ENCODE results near the gene CSMD2. TPM values are rescaled to one million over a fixed set of nuclear protein-coding genes. Genes with fewer than 3 reads are reported as not detected.

Gene CSMD2
- total and polyA plus RNA-seq, 2 of the 8 experiments (the other 6 are each of a cell fraction or from before 2014, with no cell fraction given), result 7.0 to 14.7 TPM

DNA sequence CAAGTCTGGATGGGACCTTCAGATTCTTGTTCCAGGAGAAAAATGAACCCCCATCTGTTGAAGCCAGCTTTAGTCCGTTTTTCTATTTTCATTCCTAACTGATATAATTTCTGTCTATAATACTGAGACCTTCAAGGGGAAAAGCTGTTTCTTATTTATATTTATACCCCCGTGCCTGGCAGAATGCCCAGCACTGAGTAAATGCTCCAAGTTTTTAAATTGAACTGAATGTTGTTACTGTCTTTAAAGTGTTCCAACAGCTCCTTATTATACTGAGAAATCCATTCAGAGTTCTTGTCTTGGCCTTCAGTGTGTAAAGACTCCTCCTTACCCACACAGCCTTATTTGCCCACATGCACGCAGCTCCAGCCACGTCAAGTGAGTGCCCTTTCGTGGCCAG, 479.8 kb downstream of the CSMD2 start:
- Histone ChIP-seq H3K36me3 (ENCODE audit: control insufficient read depth in 2 of 4, insufficient read depth in 4 of 4, low read length in 3 of 4) (peaks cover 0 to 3% (median 0%) of the 10 kb centered on the region in 4 experiments; a peak in 1 of 8 replicates), H3K9ac (replicated peaks in 1 of 4; ENCODE audit: extremely low read depth in 1 of 4, low read depth in 3 of 4, low read length in 3 of 4) (no peak overlapping the region), H3K18ac (ENCODE audit: extremely low read depth, low read length) (no peak overlapping the region), H3K14ac (ENCODE audit: insufficient read length) (no peak overlapping the region), H3K79me1 (ENCODE audit: low read depth, low read length) (no peaks in the 10 kb centered on the region), H3K9me3 (ENCODE audit: insufficient read depth in 2 of 2, low read depth in 1 of 2, low read length in 1 of 2) (no peaks in the 10 kb centered on the region), H3K27ac (ENCODE audit: low read depth, low read length) (no peak overlapping the region), H3K4me3 (ENCODE audit: extremely low read depth in 1 of 4, insufficient read depth in 2 of 4, low read depth in 3 of 4, low read length in 4 of 4) (no peak overlapping the region), H2BK20ac (ENCODE audit: low read length) (no peak overlapping the region), H4K20me1 (replicated peaks in 1 of 2; ENCODE audit: control insufficient read depth in 1 of 2, insufficient read depth in 2 of 2, low read length in 2 of 2) (peaks cover 0 to 2% of the 10 kb centered on the region in 2 experiments), H2BK12ac (ENCODE audit: low read depth, low read length) (no peak overlapping the region), H2AK5ac (ENCODE audit: low read depth, low read length) (no peak overlapping the region), H4K91ac (replicated peaks; ENCODE audit: insufficient read length, low read length) (no peak overlapping the region), H4K5ac (ENCODE audit: insufficient read length, low read depth, low read length) (no peak overlapping the region), H2BK120ac (replicated peaks; ENCODE audit: low read depth, low read length) (no peak overlapping the region), H3K23me2 (ENCODE audit: low read depth, low read length) (no peaks in the 10 kb centered on the region), H2AFZ (ENCODE audit: low read length) (no peak overlapping the region), H3K4ac (replicated peaks; ENCODE audit: insufficient read length, low read depth, low read length) (no peak overlapping the region), H2BK5ac (ENCODE audit: low read depth, low read length) (no peak overlapping the region), H4K8ac (ENCODE audit: extremely low read depth, insufficient read depth, low read length) (no peak overlapping the region), H3K56ac (replicated peaks; ENCODE audit: insufficient read length, low read depth, low read length) (no peak overlapping the region), H2BK15ac (ENCODE audit: low read length) (no peak overlapping the region), H3K79me2 (ENCODE audit: control insufficient read depth in 1 of 2, insufficient read depth in 2 of 2, low read length in 2 of 2) (no peaks in the 10 kb centered on the region), H3K4me1 (replicated peaks in 1 of 4; ENCODE audit: control insufficient read depth in 3 of 4, insufficient read depth in 4 of 4, low read length in 3 of 4) (no peaks in the 10 kb centered on the region), H3K27me3 (replicated peaks in 1 of 4; ENCODE audit: control insufficient read depth in 3 of 4, extremely low read depth in 1 of 4, insufficient read depth in 3 of 4, low read length in 3 of 4) (no peaks in the 10 kb centered on the region), H3K23ac (ENCODE audit: insufficient read length) (no peak overlapping the region), H3K4me2 (ENCODE audit: insufficient read depth in 1 of 2, low read depth in 2 of 2, low read length in 2 of 2) (no peak overlapping the region)
- DNase-seq (ENCODE audit: low read depth in 1 of 2, low spot score in 2 of 2) (no peak), FAIRE-seq (no peak)
- POLR2A ChIA-PET (ENCODE audit: partially characterized antibody), result no interaction called here
- WGBS, 2 experiments (ENCODE audit: extremely low coverage in 1 of 2, insufficient coverage in 1 of 2, insufficient read length in 1 of 2, insufficient replicate concordance in 2 of 2, low coverage in 1 of 2, low lambda C conversion rate in 2 of 2, missing lambda C conversion rate in 1 of 2), result 81% methylated on average over 5 of the region's 5 CpGs; no CpG with 5 or more reads in 1 of the 2 experiments
- CTCF ChIA-PET (ENCODE audit: partially characterized antibody), result interaction anchor here (0.7 to 1.0 kb wide), 3 partner anchors 22 to 657 kb away, joined by 3 read pairs; no protein-coding TSS in a partner anchor
- TF ChIP-seq SIX5 (IDR thresholded peaks at IDR 0.05; ENCODE audit: low read depth, low read length) (no peak), EGR1 (IDR thresholded peaks at IDR 0.05; ENCODE audit: borderline replicate concordance, low read depth, low read length) (no peak), CHD2 (IDR thresholded peaks at IDR 0.05; ENCODE audit: low read length) (no peak)
